A673 (cell line): Measurements from ENCODE around the gene SLC43A1. TPM values are rescaled to one million over a fixed set of nuclear protein-coding genes. Genes with fewer than 3 reads are reported as not detected.

Experiments
- BruUV-seq: library from RNA; stranded (reverse); fragments of 400-500 nt; replicated peaks from 2 replicates; lab custom pipeline; 2021; lab: Mats Ljungman, UMichigan
- CTCF ChIA-PET: fragments of 300-600 bp; sonication (Branson Sonifier 250); formaldehyde crosslinking; loops from one replicate; lab custom pipeline; 2022; ENCODE audit warnings: antibody characterized with exemption; lab: Charles Lee
- POLR2A ChIA-PET: fragments of 300-600 bp; sonication (Branson Sonifier 250); formaldehyde crosslinking; loops from one replicate; lab custom pipeline; 2022; ENCODE audit warnings: antibody characterized with exemption; ENCODE audit not compliant: low non-redundant PET; lab: Charles Lee
- DNase-seq: peaks from one replicate; pipeline ENCODE4 v3.0.0-alpha.2; 2015; ENCODE audit warnings: low spot score
- H3K27ac ChIP-seq: fragments of 200-600 bp; sonication (generic); 2 replicates; pipeline ENCODE4 v1.5.1; 2016; ENCODE audit warnings: mixed run types, low read depth, mild to moderate bottlenecking, mixed read lengths, antibody characterized with exemption, low read length; ENCODE audit not compliant: poor library complexity, severe bottlenecking
- H3K27me3 ChIP-seq: fragments of 200-600 bp; sonication (generic); replicated peaks from 2 replicates; pipeline ENCODE4 v1.6.1; 2017; ENCODE audit warnings: mixed run types, low read depth, mild to moderate bottlenecking, mixed read lengths, antibody characterized with exemption, low read length; ENCODE audit not compliant: insufficient read depth, poor library complexity
- H3K36me3 ChIP-seq: fragments of 200-600 bp; sonication (generic); 2 replicates; pipeline ENCODE4 v1.6.1; 2016; ENCODE audit warnings: mixed run types, mild to moderate bottlenecking, mixed read lengths, antibody characterized with exemption, low read length; ENCODE audit not compliant: insufficient read depth, poor library complexity, severe bottlenecking
- H3K4me1 ChIP-seq: fragments of 200-600 bp; sonication (generic); 2 replicates; pipeline ENCODE4 v1.6.1; 2017; ENCODE audit warnings: mixed run types, mild to moderate bottlenecking, mixed read lengths, antibody characterized with exemption, low read length; ENCODE audit not compliant: insufficient read depth, poor library complexity, severe bottlenecking
- H3K4me3 ChIP-seq: fragments of 200-600 bp; sonication (generic); 2 replicates; pipeline ENCODE4 v1.5.1; 2016; ENCODE audit warnings: low read depth, mixed run types, mild to moderate bottlenecking, mixed read lengths, low read length; ENCODE audit not compliant: poor library complexity, severe bottlenecking
- H3K9me3 ChIP-seq: fragments of 200-600 bp; sonication (generic); 2 replicates; pipeline ENCODE4 v1.6.1; 2016; ENCODE audit warnings: mixed run types, low read depth, mild to moderate bottlenecking, mixed read lengths, antibody characterized with exemption, low read length; ENCODE audit not compliant: poor library complexity, severe bottlenecking
- EZH2 ChIP-seq: fragments of 200-600 bp; sonication (generic); IDR thresholded peaks from 2 replicates; pipeline ENCODE4 v1.6.1; 2017; ENCODE audit warnings: borderline replicate concordance, low read depth, mild to moderate bottlenecking, mixed read lengths, antibody characterized with exemption, low read length; ENCODE audit not compliant: poor library complexity, severe bottlenecking
- intact Hi-C: fragments of 100-400 bp; cut with micrococcal nuclease; formaldehyde crosslinking; loops from one replicate; pipeline ENCODE4 v1.10.0; 2022; ENCODE audit not compliant: unreplicated experiment
- total RNA-seq: library from RNA; stranded (reverse); gene quantifications from 2 replicates; pipeline ENCODE4 v1.2.3, GENCODE V29; 2021
- TF ChIP-seq, protein P1 (sequence below): fragments of 300-800, 200-600 bp; sonication (generic); conservative IDR thresholded peaks from 2 replicates; pipeline ENCODE4 v1.5.1; 2017; ENCODE audit warnings: low read depth, mild to moderate bottlenecking, antibody characterized with exemption, low read length, moderate library complexity, mixed read lengths

Gene SLC43A1
- total RNA-seq, 1 experiment from 2014 or later, result 18.4 TPM

- no TSS peak for BruUV-seq
- intact Hi-C loops, result no loop called here
- POLR2A ChIA-PET, result no interaction called here
Measured at GRCh38 chr11:57439786-57440185, 75.7 kb downstream of the SLC43A1 start.

GRCh38 chr11:57438345-57439285 is 76.9 kb downstream of the SLC43A1 start:
- CTCF ChIA-PET, result no interaction called here
- Histone ChIP-seq H3K4me3 (no peak overlapping the region), H3K9me3 (no peaks in the 10 kb centered on the region), H3K4me1 (no peaks in the 10 kb centered on the region), H3K27me3 (no peaks in the 10 kb centered on the region), H3K36me3 (no peaks in the 10 kb centered on the region), H3K27ac (no peak overlapping the region)
- no peak for TF ChIP-seq EZH2
- TF ChIP-seq, protein P1, sequence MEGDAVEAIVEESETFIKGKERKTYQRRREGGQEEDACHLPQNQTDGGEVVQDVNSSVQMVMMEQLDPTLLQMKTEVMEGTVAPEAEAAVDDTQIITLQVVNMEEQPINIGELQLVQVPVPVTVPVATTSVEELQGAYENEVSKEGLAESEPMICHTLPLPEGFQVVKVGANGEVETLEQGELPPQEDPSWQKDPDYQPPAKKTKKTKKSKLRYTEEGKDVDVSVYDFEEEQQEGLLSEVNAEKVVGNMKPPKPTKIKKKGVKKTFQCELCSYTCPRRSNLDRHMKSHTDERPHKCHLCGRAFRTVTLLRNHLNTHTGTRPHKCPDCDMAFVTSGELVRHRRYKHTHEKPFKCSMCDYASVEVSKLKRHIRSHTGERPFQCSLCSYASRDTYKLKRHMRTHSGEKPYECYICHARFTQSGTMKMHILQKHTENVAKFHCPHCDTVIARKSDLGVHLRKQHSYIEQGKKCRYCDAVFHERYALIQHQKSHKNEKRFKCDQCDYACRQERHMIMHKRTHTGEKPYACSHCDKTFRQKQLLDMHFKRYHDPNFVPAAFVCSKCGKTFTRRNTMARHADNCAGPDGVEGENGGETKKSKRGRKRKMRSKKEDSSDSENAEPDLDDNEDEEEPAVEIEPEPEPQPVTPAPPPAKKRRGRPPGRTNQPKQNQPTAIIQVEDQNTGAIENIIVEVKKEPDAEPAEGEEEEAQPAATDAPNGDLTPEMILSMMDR, result no peak
- intact Hi-C loops, result no loop called here
- BruUV-seq, result no TSS peak
- POLR2A ChIA-PET, result no interaction called here
- no peak for DNase-seq

More at GRCh38 chr11:57439786-57440185, 75.7 kb downstream of the SLC43A1 start:
- H3K4me1 ChIP-seq, result no peaks in the 10 kb centered on the region
- H3K9me3 ChIP-seq, result no peaks in the 10 kb centered on the region
- no peaks in the 10 kb centered on the region for H3K27me3 ChIP-seq
- H3K27ac ChIP-seq, result no peak overlapping the region
- TF ChIP-seq, protein P1, result no peak
- TF ChIP-seq EZH2, result no peak
- CTCF ChIA-PET, result no interaction called here
- no peak for DNase-seq
- no peak overlapping the region for H3K4me3 ChIP-seq
- H3K36me3 ChIP-seq, result no peaks in the 10 kb centered on the region

DNA sequence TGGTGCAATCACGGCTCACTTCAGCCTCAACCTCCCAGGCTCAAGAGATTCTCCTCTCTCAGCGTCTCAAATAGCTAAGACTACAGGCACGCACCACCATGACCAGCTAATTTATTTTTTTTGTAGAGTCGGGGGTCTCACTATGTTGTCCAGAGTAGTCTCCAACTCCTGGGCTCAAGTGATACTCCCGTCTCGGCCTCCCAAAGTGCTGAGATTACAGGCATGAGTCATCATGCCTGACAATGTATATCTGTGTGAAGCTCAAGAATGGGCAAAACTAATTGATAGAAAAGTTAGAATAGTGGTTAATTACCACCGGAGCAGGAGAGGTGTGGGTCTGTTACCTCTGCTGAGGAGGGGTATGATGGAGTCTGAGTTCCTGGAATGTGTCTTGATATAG is 79.5 kb downstream of the SLC43A1 start:
- DNase-seq, result no peak
- no TSS peak for BruUV-seq
- H3K27ac ChIP-seq, result no peak overlapping the region
- H3K27me3 ChIP-seq, result no peaks in the 10 kb centered on the region
- ChIA-PET CTCF (no interaction called here), POLR2A (no interaction called here)
- no peaks in the 10 kb centered on the region for H3K36me3 ChIP-seq
- intact Hi-C loops, result no loop called here
- no peaks in the 10 kb centered on the region for H3K9me3 ChIP-seq
- TF ChIP-seq, protein P1, result no peak
- TF ChIP-seq EZH2, result no peak
- H3K4me3 ChIP-seq, result no peak overlapping the region
- no peaks in the 10 kb centered on the region for H3K4me1 ChIP-seq
